ENCODE data around the gene MAP3K2.

DNA sequence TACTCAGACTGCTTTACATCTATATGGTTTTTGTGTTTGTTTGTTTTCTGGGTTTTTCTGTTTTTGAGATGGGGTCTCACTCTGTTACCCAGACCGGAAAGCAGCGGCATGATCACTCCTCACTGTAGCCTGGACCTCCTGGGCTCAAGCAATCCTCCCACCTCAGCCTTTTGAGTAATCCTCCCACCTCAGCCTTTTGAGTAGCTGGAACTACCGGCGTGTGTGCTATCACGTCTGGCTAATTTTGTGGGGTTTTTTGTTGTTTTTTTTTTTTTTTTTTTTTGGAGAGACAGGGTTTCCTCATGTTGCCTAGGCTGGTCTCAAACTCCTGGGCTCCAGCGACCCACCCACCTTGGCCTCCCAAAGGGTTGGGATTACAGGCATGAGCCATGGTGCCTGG is 9.1 kb downstream of the MAP3K2 start:
- no peak for TF ChIP-seq EZH2 (IDR thresholded peaks at IDR 0.05; ENCODE audit: borderline replicate concordance, low read depth, low read length, poor library complexity, severe bottlenecking)
- TF ChIP-seq, protein P1, sequence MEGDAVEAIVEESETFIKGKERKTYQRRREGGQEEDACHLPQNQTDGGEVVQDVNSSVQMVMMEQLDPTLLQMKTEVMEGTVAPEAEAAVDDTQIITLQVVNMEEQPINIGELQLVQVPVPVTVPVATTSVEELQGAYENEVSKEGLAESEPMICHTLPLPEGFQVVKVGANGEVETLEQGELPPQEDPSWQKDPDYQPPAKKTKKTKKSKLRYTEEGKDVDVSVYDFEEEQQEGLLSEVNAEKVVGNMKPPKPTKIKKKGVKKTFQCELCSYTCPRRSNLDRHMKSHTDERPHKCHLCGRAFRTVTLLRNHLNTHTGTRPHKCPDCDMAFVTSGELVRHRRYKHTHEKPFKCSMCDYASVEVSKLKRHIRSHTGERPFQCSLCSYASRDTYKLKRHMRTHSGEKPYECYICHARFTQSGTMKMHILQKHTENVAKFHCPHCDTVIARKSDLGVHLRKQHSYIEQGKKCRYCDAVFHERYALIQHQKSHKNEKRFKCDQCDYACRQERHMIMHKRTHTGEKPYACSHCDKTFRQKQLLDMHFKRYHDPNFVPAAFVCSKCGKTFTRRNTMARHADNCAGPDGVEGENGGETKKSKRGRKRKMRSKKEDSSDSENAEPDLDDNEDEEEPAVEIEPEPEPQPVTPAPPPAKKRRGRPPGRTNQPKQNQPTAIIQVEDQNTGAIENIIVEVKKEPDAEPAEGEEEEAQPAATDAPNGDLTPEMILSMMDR (conservative IDR thresholded peaks at IDR 0.05; ENCODE audit: low read depth, low read length), result no peak

Data from A673 (cell line).